ENCODE measurements around the gene NACA2. TPM values are rescaled to one million over a fixed set of nuclear protein-coding genes. Genes with fewer than 3 reads are reported as not detected.

NACA2 gene
- total and polyA plus RNA-seq, 2 donors (not counting 1 experiment from before 2014, with no cell fraction given), result not detected

DNA sequence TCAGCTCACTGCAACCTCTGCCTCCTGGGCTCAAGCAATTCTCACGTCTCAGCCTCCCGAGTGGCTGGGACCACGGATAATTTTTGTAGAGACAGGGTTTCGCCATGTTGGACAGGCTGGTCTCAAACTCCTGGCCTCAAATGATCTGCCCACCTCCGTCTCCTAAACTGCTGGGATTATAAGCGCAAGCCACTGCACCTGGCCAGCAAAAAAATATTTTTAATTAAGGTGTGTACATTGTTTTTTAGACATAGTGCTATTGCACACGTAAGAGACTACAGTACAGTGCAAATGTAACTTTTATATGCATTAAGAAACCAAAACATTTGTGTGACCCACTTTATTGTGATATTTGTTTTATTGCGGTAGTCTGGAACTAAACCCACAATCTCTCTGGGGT lies 49.0 kb downstream of the NACA2 start:
- whole genome bisulfite sequencing (ENCODE audit: insufficient coverage), result 90% methylated on average over 4 of the region's 8 CpGs
- no peak overlapping the region for H2AFZ ChIP-seq (ENCODE audit: insufficient read depth, low read depth, low read length, poor library complexity, severe bottlenecking)
- POLR2A ChIA-PET, result no interaction called here
- H3K27ac ChIP-seq (ENCODE audit: low read length in 2 of 2), result no peak overlapping the region
- ATAC-seq (ENCODE audit: low read depth) (no peak), DNase-seq (no peak)
- no peaks in the 10 kb centered on the region for H3K36me3 ChIP-seq (replicated peaks in 1 of 2; ENCODE audit: control extremely low read depth in 1 of 2, control insufficient read depth in 1 of 2, extremely low read depth in 1 of 2, insufficient read depth in 2 of 2, low read length in 1 of 2)
- no peak for TF ChIP-seq EZH2 (IDR thresholded peaks at IDR 0.05; ENCODE audit: borderline replicate concordance, insufficient read depth, low read depth, low read length, poor library complexity, severe bottlenecking)
- TF ChIP-seq, protein P1, sequence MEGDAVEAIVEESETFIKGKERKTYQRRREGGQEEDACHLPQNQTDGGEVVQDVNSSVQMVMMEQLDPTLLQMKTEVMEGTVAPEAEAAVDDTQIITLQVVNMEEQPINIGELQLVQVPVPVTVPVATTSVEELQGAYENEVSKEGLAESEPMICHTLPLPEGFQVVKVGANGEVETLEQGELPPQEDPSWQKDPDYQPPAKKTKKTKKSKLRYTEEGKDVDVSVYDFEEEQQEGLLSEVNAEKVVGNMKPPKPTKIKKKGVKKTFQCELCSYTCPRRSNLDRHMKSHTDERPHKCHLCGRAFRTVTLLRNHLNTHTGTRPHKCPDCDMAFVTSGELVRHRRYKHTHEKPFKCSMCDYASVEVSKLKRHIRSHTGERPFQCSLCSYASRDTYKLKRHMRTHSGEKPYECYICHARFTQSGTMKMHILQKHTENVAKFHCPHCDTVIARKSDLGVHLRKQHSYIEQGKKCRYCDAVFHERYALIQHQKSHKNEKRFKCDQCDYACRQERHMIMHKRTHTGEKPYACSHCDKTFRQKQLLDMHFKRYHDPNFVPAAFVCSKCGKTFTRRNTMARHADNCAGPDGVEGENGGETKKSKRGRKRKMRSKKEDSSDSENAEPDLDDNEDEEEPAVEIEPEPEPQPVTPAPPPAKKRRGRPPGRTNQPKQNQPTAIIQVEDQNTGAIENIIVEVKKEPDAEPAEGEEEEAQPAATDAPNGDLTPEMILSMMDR (IDR thresholded peaks at IDR 0.05), result no peak
- Mint-ChIP-seq H3K27me3 (peaks cover 30% of the 10 kb centered on the region), H3K9me3 (ENCODE audit: insufficient read depth) (peaks cover 10% of the 10 kb centered on the region), H3K4me1 (no peaks in the 10 kb centered on the region), H3K4me3 (no peak overlapping the region), H3K27ac (no peak overlapping the region)
- no peak overlapping the region for H3K9ac ChIP-seq (ENCODE audit: low read length)
- peaks cover 0 to 3% (median 0%) of the 10 kb centered on the region in 4 experiments for H3K27me3 ChIP-seq (replicated peaks in 1 of 4; ENCODE audit: control extremely low read depth in 1 of 4, control insufficient read depth in 3 of 4, insufficient read depth in 4 of 4, low read length in 3 of 4)
- H3K4me3 ChIP-seq (ENCODE audit: control extremely low read depth in 1 of 5, extremely low read depth in 1 of 5, insufficient read depth in 1 of 5, low read depth in 2 of 5, low read length in 4 of 5), result no peak overlapping the region
- H3K4me1 ChIP-seq (ENCODE audit: control insufficient read depth in 2 of 2, insufficient read depth in 2 of 2, low read length in 2 of 2), result no peaks in the 10 kb centered on the region
- intact Hi-C loops (cut with micrococcal nuclease), result no loop called here
- CTCF ChIA-PET, result no interaction called here
- H3K9me3 ChIP-seq (ENCODE audit: control extremely low read depth in 1 of 3, control insufficient read depth in 2 of 3, insufficient read depth in 1 of 3, low read length in 2 of 3), result peaks cover 4 to 6% (median 4%) of the 10 kb centered on the region in 3 donors
- no peaks in the 10 kb centered on the region for H3K79me2 ChIP-seq (ENCODE audit: control insufficient read depth, insufficient read depth, low read length)
- H3K4me2 ChIP-seq (replicated peaks; ENCODE audit: low read depth, low read length, poor library complexity, severe bottlenecking), result no peak overlapping the region
- H4K20me1 ChIP-seq (ENCODE audit: control insufficient read depth, insufficient read depth, low read length, poor library complexity, severe bottlenecking), result no peaks in the 10 kb centered on the region

DNA sequence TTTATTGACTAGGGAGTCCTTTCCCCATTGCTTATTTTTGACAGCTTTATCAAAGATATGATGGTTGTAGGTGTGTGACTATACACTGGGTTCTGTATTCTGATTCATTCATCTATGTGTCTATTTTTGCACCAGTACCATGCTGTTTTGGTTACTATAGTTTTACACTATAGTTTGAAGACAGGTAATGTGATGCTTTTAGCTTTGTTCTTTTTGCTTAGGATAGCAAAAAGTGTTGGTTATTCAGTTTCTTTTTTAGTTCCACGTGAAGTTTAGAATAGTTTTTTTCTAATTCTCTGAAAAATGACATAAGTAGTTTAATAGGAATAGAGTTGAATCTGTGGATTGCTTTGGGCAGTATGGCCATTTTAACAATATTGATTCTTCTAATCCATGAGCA lies 50.1 kb downstream of the NACA2 start:
- Histone ChIP-seq H3K4me2 (replicated peaks; ENCODE audit: low read depth, low read length, poor library complexity, severe bottlenecking) (no peak overlapping the region), H3K36me3 (replicated peaks in 1 of 2; ENCODE audit: control extremely low read depth in 1 of 2, control insufficient read depth in 1 of 2, extremely low read depth in 1 of 2, insufficient read depth in 2 of 2, low read length in 1 of 2) (no peaks in the 10 kb centered on the region), H3K79me2 (ENCODE audit: control insufficient read depth, insufficient read depth, low read length) (no peaks in the 10 kb centered on the region), H2AFZ (ENCODE audit: insufficient read depth, low read depth, low read length, poor library complexity, severe bottlenecking) (no peak overlapping the region), H3K9ac (ENCODE audit: low read length) (no peak overlapping the region), H3K27me3 (replicated peaks in 1 of 4; ENCODE audit: control extremely low read depth in 1 of 4, control insufficient read depth in 3 of 4, insufficient read depth in 4 of 4, low read length in 3 of 4) (peaks cover 0 to 3% (median 0%) of the 10 kb centered on the region in 4 experiments), H3K4me3 (ENCODE audit: control extremely low read depth in 1 of 5, extremely low read depth in 1 of 5, insufficient read depth in 1 of 5, low read depth in 2 of 5, low read length in 4 of 5) (no peak overlapping the region), H3K9me3 (ENCODE audit: control extremely low read depth in 1 of 3, control insufficient read depth in 2 of 3, insufficient read depth in 1 of 3, low read length in 2 of 3) (peaks cover 0 to 5% (median 4%) of the 10 kb centered on the region in 3 donors), H3K27ac (ENCODE audit: low read length in 2 of 2) (no peak overlapping the region), H3K4me1 (ENCODE audit: control insufficient read depth in 2 of 2, insufficient read depth in 2 of 2, low read length in 2 of 2) (no peaks in the 10 kb centered on the region), H4K20me1 (ENCODE audit: control insufficient read depth, insufficient read depth, low read length, poor library complexity, severe bottlenecking) (no peaks in the 10 kb centered on the region)
- ATAC-seq (ENCODE audit: low read depth) (no peak), DNase-seq (no peak)
- ChIA-PET CTCF (no interaction called here), POLR2A (no interaction called here)
- TF ChIP-seq, protein P1 (IDR thresholded peaks at IDR 0.05), result no peak
- TF ChIP-seq EZH2 (IDR thresholded peaks at IDR 0.05; ENCODE audit: borderline replicate concordance, insufficient read depth, low read depth, low read length, poor library complexity, severe bottlenecking), result no peak
- Mint-ChIP-seq H3K27me3 (peaks cover 30% of the 10 kb centered on the region), H3K9me3 (ENCODE audit: insufficient read depth) (peaks cover 10% of the 10 kb centered on the region), H3K4me3 (no peak overlapping the region), H3K27ac (no peak overlapping the region), H3K4me1 (peaks cover 3% of the 10 kb centered on the region)
- intact Hi-C loops (cut with micrococcal nuclease), result no loop called here
- WGBS (ENCODE audit: insufficient coverage), result no CpG with 5 or more reads among the region's 1 CpG

Other genes with a start within 250 kb of the NACA2 start
- gene TBX2, start 191.4 kb downstream of the NACA2 start, total RNA-seq, result not detected in 2 replicates
- gene TBX2, start 191.4 kb downstream of the NACA2 start, polyA plus RNA-seq, result not detected in 2 replicates
- not detected in 2 replicates for gene TBX4, start 138.8 kb downstream of the NACA2 start, total RNA-seq
- not detected in 2 replicates for gene TBX4, start 138.8 kb downstream of the NACA2 start, polyA plus RNA-seq

Measured in B cell (primary cell).